ENCODE measurements around the gene CRTC2.
A peak's percentile ranks its signal among the peaks of the same experiment; 100 is the strongest.

The CRTC2 gene

GRCh38 chr1:153928791-153929341 lies 29.5 kb downstream of the CRTC2 start:
- H3K4me3 ChIP-seq (ENCODE audit: low read length) = no peak overlapping the region
- DNase-seq (ENCODE audit: low read depth) = no peak
- TF ChIP-seq, protein P1, sequence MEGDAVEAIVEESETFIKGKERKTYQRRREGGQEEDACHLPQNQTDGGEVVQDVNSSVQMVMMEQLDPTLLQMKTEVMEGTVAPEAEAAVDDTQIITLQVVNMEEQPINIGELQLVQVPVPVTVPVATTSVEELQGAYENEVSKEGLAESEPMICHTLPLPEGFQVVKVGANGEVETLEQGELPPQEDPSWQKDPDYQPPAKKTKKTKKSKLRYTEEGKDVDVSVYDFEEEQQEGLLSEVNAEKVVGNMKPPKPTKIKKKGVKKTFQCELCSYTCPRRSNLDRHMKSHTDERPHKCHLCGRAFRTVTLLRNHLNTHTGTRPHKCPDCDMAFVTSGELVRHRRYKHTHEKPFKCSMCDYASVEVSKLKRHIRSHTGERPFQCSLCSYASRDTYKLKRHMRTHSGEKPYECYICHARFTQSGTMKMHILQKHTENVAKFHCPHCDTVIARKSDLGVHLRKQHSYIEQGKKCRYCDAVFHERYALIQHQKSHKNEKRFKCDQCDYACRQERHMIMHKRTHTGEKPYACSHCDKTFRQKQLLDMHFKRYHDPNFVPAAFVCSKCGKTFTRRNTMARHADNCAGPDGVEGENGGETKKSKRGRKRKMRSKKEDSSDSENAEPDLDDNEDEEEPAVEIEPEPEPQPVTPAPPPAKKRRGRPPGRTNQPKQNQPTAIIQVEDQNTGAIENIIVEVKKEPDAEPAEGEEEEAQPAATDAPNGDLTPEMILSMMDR (IDR thresholded peaks at IDR 0.05; ENCODE audit: insufficient read depth, low read depth, low read length, missing control alignments) = no peak

DNA sequence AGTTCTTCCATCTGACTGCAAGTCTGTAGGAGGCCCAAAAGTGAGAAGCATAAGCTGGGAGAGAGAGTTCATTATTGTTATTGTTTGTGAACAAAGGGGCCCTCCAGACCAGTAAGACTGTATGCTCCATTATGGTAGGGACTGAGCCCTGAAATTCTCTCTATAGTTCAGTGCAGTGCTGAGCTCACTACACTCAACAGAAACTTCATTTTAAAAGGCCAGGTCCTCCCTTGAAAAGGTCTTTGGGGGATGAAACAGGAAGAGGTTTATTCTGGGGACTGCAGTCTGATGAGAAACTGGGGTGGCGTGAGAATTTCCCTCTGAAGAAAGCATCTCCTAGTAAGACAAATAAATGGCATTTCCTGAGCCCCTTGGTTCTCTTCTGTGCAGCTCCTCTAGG lies 30.2 kb downstream of the CRTC2 start:
- TF ChIP-seq, protein P1 (IDR thresholded peaks at IDR 0.05; ENCODE audit: insufficient read depth, low read depth, low read length, missing control alignments) = no peak
- DNase-seq (ENCODE audit: low read depth) = no peak
- no peak overlapping the region for H3K4me3 ChIP-seq (ENCODE audit: low read length)

DNA sequence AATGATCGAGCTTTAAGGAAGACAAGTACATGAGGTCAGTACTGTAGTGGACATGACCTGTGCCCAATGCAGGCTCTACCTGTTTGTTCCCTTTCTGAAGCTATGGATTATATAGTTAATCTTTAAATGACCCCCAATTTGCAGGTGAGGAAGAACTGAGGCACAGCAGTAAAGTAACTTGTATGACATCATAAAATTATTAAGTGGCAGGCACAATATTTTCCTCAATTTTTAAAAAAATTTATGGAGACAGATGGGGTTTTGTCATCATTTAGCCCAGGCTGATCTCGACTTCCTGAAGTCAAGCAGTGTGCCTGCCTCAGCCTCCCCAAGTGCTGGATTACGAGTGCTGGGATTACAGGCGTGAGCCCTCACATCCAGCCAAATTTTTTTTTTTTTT lies 32.0 kb downstream of the CRTC2 start:
- H3K4me3 ChIP-seq (ENCODE audit: low read length) = no peak overlapping the region
- no peak for DNase-seq (ENCODE audit: low read depth)
- TF ChIP-seq, protein P1 (IDR thresholded peaks at IDR 0.05; ENCODE audit: insufficient read depth, low read depth, low read length, missing control alignments) = no peak

DNA sequence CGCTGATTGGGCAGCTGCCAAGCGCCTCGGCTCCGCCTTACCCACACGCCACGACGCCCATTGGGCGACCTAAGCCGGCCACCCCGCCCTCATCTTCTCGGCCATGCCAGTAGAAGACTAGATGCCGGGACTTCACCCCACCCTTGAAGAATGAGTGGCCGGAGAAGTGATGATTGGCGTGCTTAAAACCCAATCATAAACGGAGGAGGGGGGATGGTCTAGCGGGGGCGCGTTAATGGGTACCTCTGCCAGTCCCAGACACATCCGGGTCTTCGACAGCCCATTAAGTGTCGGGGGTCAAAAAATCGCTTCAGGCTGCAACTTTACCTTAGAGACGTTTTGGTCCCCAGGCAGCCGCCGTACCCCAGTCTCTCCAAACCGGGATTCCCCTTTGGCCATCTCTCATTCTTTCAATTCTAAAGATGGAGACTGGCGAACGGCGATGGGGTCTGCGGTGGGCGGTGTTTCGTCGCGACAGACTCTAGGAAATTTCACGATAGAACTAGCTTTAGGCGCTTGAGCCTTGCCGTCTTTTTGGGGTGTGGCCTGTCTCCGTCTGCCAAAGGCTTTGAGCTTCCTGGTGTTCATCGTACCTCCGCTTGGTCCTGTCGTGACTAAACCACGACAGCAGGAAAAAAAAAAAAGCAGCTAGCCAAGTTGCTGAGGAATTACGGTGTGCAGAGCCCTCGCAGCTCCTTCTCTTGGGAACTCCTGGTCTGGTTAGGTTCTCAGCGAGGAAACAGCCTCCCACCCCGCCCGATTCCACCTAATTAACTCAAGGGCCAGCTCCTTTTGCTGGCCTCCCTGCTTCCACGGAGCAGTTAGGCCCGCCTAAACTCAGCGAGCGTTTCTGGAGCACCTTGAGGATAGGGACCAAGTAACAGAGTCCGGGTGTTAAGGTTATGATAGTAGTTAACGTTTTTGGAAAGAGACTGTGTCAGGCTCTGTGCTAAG lies 35.2 kb downstream of the CRTC2 start, which contains the start of gene GATAD2B:
Gene GATAD2B (minus strand): TSS at position 1 of the 954 bp plus-strand sequence. CDS start 94,625 bp downstream, outside the sequence.
- peak; percentile 100 for DNase-seq (ENCODE audit: low read depth)
- H3K4me3 ChIP-seq (ENCODE audit: low read length) = peak within 1 kb of the TSS; percentile 79
- TF ChIP-seq, protein P1 (IDR thresholded peaks at IDR 0.05; ENCODE audit: insufficient read depth, low read depth, low read length, missing control alignments) = no peak

GRCh38 chr1:153922076-153922971 lies 36.1 kb downstream of the CRTC2 start:
- TF ChIP-seq, protein P1 (IDR thresholded peaks at IDR 0.05; ENCODE audit: insufficient read depth, low read depth, low read length, missing control alignments) = no peak
- H3K4me3 ChIP-seq (ENCODE audit: low read length) = peak overlapping the region; percentile 79
- peak; percentile 32 for DNase-seq (ENCODE audit: low read depth)

DNA sequence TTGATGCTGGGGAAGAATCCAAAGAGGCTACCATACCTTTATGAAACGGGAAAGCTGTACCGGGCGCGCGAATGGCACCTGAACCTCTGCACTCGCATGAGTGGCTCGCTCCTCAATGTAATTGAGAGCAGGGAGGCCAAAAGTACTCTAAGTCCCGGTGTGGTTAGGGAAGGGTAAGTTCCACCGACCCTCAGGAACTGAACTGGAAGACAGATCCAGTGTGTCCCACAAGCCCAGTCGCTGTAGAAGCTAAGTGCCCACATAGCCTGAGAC lies 36.7 kb downstream of the CRTC2 start:
- DNase-seq (ENCODE audit: low read depth) = peak; percentile 21
- TF ChIP-seq, protein P1 (IDR thresholded peaks at IDR 0.05; ENCODE audit: insufficient read depth, low read depth, low read length, missing control alignments) = no peak
- H3K4me3 ChIP-seq (ENCODE audit: low read length) = peak overlapping the region; percentile 79

Data from epithelial cell of esophagus (primary cell).